Activated naive CD4-positive, alpha-beta T cell treated with anti-CD3 and anti-CD28 coated beads, Interleukin-2, amount 50 U/mL, for 16 hours (primary cell): ENCODE data around the gene ALKBH3.

Source experiments
- DNase-seq: peaks from one replicate; pipeline ENCODE4 v3.0.0-alpha.2; 2020

Gene ALKBH3

GRCh38 chr11:43923406-43924111, 42.9 kb downstream of the ALKBH3 start:
- no peak for DNase-seq

- DNase-seq = no peak
These were observed 43.7 kb downstream of the ALKBH3 start for GRCh38 chr11:43924112-43924855.

- DNase-seq = no peak
These were observed 44.7 kb downstream of the ALKBH3 start for GRCh38 chr11:43925063-43925931.

- DNase-seq = no peak
These were observed 45.4 kb downstream of the ALKBH3 start for GRCh38 chr11:43925932-43926505.

- DNase-seq = no peak
These were observed 46.4 kb downstream of the ALKBH3 start for GRCh38 chr11:43927070-43927469.

- DNase-seq = no peak
These were observed 47.5 kb downstream of the ALKBH3 start for GRCh38 chr11:43927925-43928707.

GRCh38 chr11:43928721-43929120, 48.1 kb downstream of the ALKBH3 start:
- DNase-seq = no peak

- no peak for DNase-seq
These were observed 50.5 kb downstream of the ALKBH3 start for GRCh38 chr11:43930868-43931716.

- DNase-seq = no peak
These were observed 51.0 kb downstream of the ALKBH3 start for GRCh38 chr11:43931717-43932039.

- DNase-seq = no peak
These were observed 52.6 kb downstream of the ALKBH3 start for GRCh38 chr11:43933226-43933607.

GRCh38 chr11:43933608-43934551, 53.2 kb downstream of the ALKBH3 start:
- DNase-seq = no peak

- DNase-seq = no peak
These were observed 54.2 kb downstream of the ALKBH3 start for GRCh38 chr11:43934601-43935423.

GRCh38 chr11:43935424-43935979, 54.9 kb downstream of the ALKBH3 start:
- no peak for DNase-seq

- DNase-seq = no peak
These were observed 55.4 kb downstream of the ALKBH3 start for GRCh38 chr11:43936076-43936475.

GRCh38 chr11:43937434-43938411, 57.1 kb downstream of the ALKBH3 start:
- no peak for DNase-seq

GRCh38 chr11:43941257-43941994, 60.8 kb downstream of the ALKBH3 start:
- DNase-seq = no peak
